Measurements from ENCODE around the gene ZRANB1. TPM values are rescaled to one million over a fixed set of nuclear protein-coding genes. Genes with fewer than 3 reads are reported as not detected.

ZRANB1 gene
- total and polyA plus RNA-seq, 2 of the 13 experiments (the other 11 are each of a cell fraction or from before 2014, with no cell fraction given) = 10.3 to 19.6 TPM

- TF ChIP-seq THRA (CRISPR knock-in tag; IDR thresholded peaks at IDR 0.05; ENCODE audit: borderline replicate concordance) (no peak), KDM1A (CRISPR knock-in tag; IDR thresholded peaks at IDR 0.05) (no peak), RBAK (CRISPR knock-in tag; IDR thresholded peaks at IDR 0.05) (no peak), ZSCAN21 (CRISPR knock-in tag; IDR thresholded peaks at IDR 0.05; ENCODE audit: borderline replicate concordance) (no peak), IRF2 (CRISPR knock-in tag; IDR thresholded peaks at IDR 0.05) (no peak), ZFP36L2 (CRISPR knock-in tag; IDR thresholded peaks at IDR 0.05) (no peak), ADNP (CRISPR knock-in tag; IDR thresholded peaks at IDR 0.05) (no peak), FOSL2 (CRISPR knock-in tag; IDR thresholded peaks at IDR 0.05) (no peak), STAT5B (CRISPR knock-in tag; IDR thresholded peaks at IDR 0.05) (no peak), HMGXB3 (CRISPR knock-in tag; IDR thresholded peaks at IDR 0.05; ENCODE audit: borderline replicate concordance) (peak; percentile 75; the same call in 1 of the 2 replicates), MTF2 (CRISPR knock-in tag; IDR thresholded peaks at IDR 0.05; ENCODE audit: borderline replicate concordance) (no peak), TEAD3 (CRISPR knock-in tag; optimal IDR thresholded peaks at IDR 0.05; ENCODE audit: borderline replicate concordance) (no peak), NFIC (IDR thresholded peaks at IDR 0.05; ENCODE audit: low read length) (no peak), HOXA3 (CRISPR knock-in tag; IDR thresholded peaks at IDR 0.05) (peak; percentile 31; the same call in 1 of the 2 replicates), RFXANK (CRISPR knock-in tag; IDR thresholded peaks at IDR 0.05) (no peak), ZNF350 (CRISPR knock-in tag; IDR thresholded peaks at IDR 0.05; ENCODE audit: borderline replicate concordance, low read depth) (0 out of 2 replicates have a peak, but pooled peaks have one; percentile 10), CENPT (CRISPR knock-in tag; IDR thresholded peaks at IDR 0.05; ENCODE audit: low read depth) (no peak), ZBTB20 (CRISPR knock-in tag; IDR thresholded peaks at IDR 0.05; ENCODE audit: borderline replicate concordance, low read depth) (no peak), ZSCAN25 (CRISPR knock-in tag; IDR thresholded peaks at IDR 0.05) (0 out of 2 replicates have a peak, but pooled peaks have one; percentile 21), ZUFSP (CRISPR knock-in tag; IDR thresholded peaks at IDR 0.05; ENCODE audit: borderline replicate concordance) (no peak), ZC3H4 (CRISPR knock-in tag; IDR thresholded peaks at IDR 0.05; ENCODE audit: borderline replicate concordance) (no peak), DDIT3 (CRISPR knock-in tag; IDR thresholded peaks at IDR 0.05) (no peak), TGIF2 (CRISPR knock-in tag; IDR thresholded peaks at IDR 0.05) (peak; percentile 40; the same call in 1 of the 2 replicates)
These were observed 24.3 kb upstream of the ZRANB1 start (continued) for GRCh38 chr10:124917428-124918190.

Data from HepG2 (cell line).